MV-4-11 (cell line): ENCODE results near the gene ZNF700.
"Not testable (repeated sequence)": the region's sequence is repeated elsewhere in the genome, so short reads cannot be mapped to it uniquely, and the experiment has no call there.

Experiments
- DNase-seq: peaks from one replicate; lab custom pipeline; 2025; lab: John Stamatoyannopoulos, UW

ZNF700 gene

GRCh38 chr19:11989112-11989456, 64.2 kb downstream of the ZNF700 start:
- no peak for DNase-seq

GRCh38 chr19:11991921-11992320, 67.0 kb downstream of the ZNF700 start:
- not testable (repeated sequence) for DNase-seq

DNA sequence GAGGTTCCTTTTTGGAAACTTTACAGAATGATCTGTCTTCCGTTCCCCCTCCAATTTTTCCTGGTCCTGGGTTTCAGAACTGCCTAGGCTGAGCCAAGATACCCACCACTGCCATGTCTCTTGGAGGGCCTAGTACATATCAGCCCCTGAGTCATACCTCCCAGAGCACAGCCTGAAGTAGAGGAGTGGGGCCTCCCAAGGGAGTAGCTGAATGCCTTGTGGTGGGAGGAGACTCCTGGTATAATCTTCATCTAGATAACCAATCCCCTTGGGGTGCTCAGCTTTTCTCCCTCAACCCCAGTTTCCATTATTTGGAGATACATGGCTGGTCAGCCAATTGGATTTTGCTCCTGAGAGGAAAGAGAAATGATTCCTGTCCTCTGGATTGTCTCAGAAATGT, 70.3 kb downstream of the ZNF700 start:
- no peak for DNase-seq
